ENCODE results near the gene PLEKHG1. TPM values are rescaled to one million over a fixed set of nuclear protein-coding genes. Genes with fewer than 3 reads are reported as not detected.

PLEKHG1 gene
- total RNA-seq, 1 experiment from 2014 or later: 1.4 TPM

DNA sequence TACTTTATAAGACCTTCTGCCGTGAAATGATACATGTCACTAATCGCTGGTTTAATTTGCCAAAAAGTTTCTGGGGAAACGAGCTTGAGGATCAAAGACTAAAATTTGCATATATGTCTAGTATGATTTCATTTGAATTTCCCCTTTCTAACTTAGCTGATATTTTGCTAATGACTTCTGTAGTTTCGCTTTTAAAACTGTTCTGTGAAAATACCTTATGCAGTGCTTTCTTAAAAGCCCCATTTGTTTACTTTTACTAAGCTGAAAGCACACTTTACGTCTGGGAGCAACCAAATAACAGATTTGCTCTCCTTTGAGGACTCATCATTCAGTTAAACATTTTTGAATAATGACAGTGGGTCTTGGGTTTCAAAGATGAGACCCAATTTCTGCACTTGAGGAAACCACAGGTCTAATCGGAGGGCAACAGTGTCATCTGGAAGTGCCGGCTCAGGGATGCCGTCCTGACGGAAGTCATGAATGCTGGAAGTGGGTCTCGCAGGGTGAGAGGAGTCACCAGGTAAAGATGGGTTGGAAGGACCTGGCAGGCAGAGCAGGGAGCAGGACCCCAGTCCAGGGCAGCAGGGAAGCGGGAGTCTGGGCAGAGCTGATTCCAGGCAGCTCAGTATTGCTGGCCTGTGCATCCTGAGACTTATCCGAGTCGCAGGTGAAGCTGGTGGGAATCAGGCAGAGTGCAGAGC lies 33.2 kb downstream of the PLEKHG1 start:
- no peaks in the 10 kb centered on the region for H3K36me3 ChIP-seq (ENCODE audit: low read depth, low read length)
- ATAC-seq: no peak
- no peak overlapping the region for H3K9ac ChIP-seq (ENCODE audit: low read length)
- H3K9me2 ChIP-seq (replicated peaks; ENCODE audit: low read length): no peaks in the 10 kb centered on the region
- H4K20me1 ChIP-seq (ENCODE audit: low read length): no peaks in the 10 kb centered on the region
- intact Hi-C loops (cut with micrococcal nuclease): no loop called here
- H2AFZ ChIP-seq (ENCODE audit: low read length): no peak overlapping the region
- no TSS peak for BruUV-seq (replicated peaks)
- CTCF ChIA-PET: no interaction called here
- H3K79me2 ChIP-seq (ENCODE audit: low read length): no peaks in the 10 kb centered on the region
- POLR2A ChIA-PET (ENCODE audit: unreplicated experiment): no interaction called here
- H3K4me1 ChIP-seq (ENCODE audit: insufficient read depth, low read length): peaks cover 1% of the 10 kb centered on the region; the same call in 1 of the 2 replicates
- H3F3A ChIP-seq (ENCODE audit: low read length, unreplicated experiment): no peaks in the 10 kb centered on the region
- H3K4me3 ChIP-seq (ENCODE audit: low read length): no peak overlapping the region
- no peak for DNase-seq
- H3K4me2 ChIP-seq (ENCODE audit: low read length): no peak overlapping the region
- no peaks in the 10 kb centered on the region for H3K27me3 ChIP-seq (ENCODE audit: low read length)
- no peak overlapping the region for H3K27ac ChIP-seq (ENCODE audit: low read length)
- TF ChIP-seq EZH2 (IDR thresholded peaks at IDR 0.05; ENCODE audit: low read length, unreplicated experiment): no peak
- TF ChIP-seq, protein P1, sequence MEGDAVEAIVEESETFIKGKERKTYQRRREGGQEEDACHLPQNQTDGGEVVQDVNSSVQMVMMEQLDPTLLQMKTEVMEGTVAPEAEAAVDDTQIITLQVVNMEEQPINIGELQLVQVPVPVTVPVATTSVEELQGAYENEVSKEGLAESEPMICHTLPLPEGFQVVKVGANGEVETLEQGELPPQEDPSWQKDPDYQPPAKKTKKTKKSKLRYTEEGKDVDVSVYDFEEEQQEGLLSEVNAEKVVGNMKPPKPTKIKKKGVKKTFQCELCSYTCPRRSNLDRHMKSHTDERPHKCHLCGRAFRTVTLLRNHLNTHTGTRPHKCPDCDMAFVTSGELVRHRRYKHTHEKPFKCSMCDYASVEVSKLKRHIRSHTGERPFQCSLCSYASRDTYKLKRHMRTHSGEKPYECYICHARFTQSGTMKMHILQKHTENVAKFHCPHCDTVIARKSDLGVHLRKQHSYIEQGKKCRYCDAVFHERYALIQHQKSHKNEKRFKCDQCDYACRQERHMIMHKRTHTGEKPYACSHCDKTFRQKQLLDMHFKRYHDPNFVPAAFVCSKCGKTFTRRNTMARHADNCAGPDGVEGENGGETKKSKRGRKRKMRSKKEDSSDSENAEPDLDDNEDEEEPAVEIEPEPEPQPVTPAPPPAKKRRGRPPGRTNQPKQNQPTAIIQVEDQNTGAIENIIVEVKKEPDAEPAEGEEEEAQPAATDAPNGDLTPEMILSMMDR (conservative IDR thresholded peaks at IDR 0.05; ENCODE audit: low read depth, low read length): no peak
- no peak for TF ChIP-seq EZH2phosphoT487 (IDR thresholded peaks at IDR 0.05; ENCODE audit: borderline replicate concordance, low read length)
- no peaks in the 10 kb centered on the region for H3K9me3 ChIP-seq (ENCODE audit: low read length)

DNA sequence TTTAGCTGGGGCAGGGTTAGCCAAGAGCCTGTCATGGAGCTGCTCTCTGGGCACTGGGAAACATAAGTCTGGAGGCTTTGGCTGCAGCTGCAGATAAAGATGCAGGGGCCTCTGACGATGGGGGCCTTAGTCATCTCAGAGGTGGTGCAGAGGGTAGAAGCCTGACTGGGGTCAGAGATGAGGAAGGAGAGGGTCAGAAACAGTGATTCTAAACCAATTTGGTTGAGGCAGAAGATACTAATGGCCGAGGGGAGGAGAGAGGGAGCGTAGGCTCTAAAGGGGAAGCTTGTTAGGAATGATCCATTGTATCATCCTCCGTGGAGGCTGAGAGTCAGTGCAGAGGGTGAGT lies 33.8 kb downstream of the PLEKHG1 start:
- Histone ChIP-seq H3K27me3 (ENCODE audit: low read length) (no peaks in the 10 kb centered on the region), H3K4me2 (ENCODE audit: low read length) (no peak overlapping the region), H3K4me1 (ENCODE audit: insufficient read depth, low read length) (0 out of 2 replicates have a peak, but pooled peaks cover 2% of the 10 kb centered on the region), H3K36me3 (ENCODE audit: low read depth, low read length) (no peaks in the 10 kb centered on the region), H3K9ac (ENCODE audit: low read length) (no peak overlapping the region), H3K79me2 (ENCODE audit: low read length) (no peaks in the 10 kb centered on the region), H3K9me2 (replicated peaks; ENCODE audit: low read length) (no peaks in the 10 kb centered on the region), H2AFZ (ENCODE audit: low read length) (no peak overlapping the region), H3K9me3 (ENCODE audit: low read length) (no peaks in the 10 kb centered on the region), H3F3A (ENCODE audit: low read length, unreplicated experiment) (no peaks in the 10 kb centered on the region), H4K20me1 (ENCODE audit: low read length) (no peaks in the 10 kb centered on the region), H3K4me3 (ENCODE audit: low read length) (no peak overlapping the region), H3K27ac (ENCODE audit: low read length) (no peak overlapping the region)
- ChIA-PET POLR2A (ENCODE audit: unreplicated experiment) (no interaction called here), CTCF (no interaction called here)
- ATAC-seq: no peak
- BruUV-seq (replicated peaks): no TSS peak
- intact Hi-C loops (cut with micrococcal nuclease): no loop called here
- TF ChIP-seq, protein P1 (conservative IDR thresholded peaks at IDR 0.05; ENCODE audit: low read depth, low read length): no peak
- TF ChIP-seq EZH2 (IDR thresholded peaks at IDR 0.05; ENCODE audit: low read length, unreplicated experiment) (no peak), EZH2phosphoT487 (IDR thresholded peaks at IDR 0.05; ENCODE audit: borderline replicate concordance, low read length) (no peak)
- no peak for DNase-seq

DNA sequence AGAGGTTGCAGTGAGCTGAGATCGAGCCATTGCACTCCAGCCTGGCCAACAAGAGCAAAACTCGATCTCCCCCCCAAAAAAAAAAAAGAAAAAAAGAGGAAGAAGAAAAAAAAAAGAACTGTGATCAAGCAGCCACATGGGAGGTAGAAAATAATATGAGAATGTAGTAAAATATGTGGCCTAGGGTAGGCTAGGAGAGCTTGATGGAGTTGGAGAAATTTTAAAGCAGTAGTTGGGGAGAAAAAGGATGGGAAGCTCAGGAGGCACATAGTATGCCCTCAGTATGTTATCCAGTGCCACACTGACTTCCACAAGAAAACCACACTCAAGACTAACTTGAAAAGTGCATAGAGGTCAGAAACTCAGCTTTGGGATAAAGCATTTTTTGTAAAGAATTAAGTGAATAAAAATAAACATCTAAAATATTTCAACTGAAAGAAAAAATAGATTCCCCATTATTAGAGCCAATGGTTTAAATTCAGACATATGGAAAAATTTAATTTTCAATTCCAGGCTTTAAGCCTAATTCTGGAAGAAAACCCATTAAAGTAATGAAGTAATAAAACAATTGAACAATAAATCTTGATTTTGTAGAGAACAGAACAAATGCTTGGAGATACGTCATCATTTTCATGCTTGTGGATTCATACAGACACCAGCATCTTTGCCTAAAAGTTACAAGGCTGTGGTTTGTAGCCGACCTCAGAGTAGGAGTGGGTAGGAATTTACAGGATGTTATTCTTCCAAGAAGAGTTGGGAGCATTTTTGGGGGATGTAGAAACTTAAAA lies 34.7 kb downstream of the PLEKHG1 start:
- Histone ChIP-seq H3K4me2 (ENCODE audit: low read length) (no peak overlapping the region), H2AFZ (ENCODE audit: low read length) (no peak overlapping the region), H3K9me2 (replicated peaks; ENCODE audit: low read length) (no peaks in the 10 kb centered on the region), H3K27ac (ENCODE audit: low read length) (no peak overlapping the region), H3K9ac (ENCODE audit: low read length) (no peak overlapping the region), H3F3A (ENCODE audit: low read length, unreplicated experiment) (no peaks in the 10 kb centered on the region), H3K36me3 (ENCODE audit: low read depth, low read length) (no peaks in the 10 kb centered on the region), H4K20me1 (ENCODE audit: low read length) (no peaks in the 10 kb centered on the region), H3K79me2 (ENCODE audit: low read length) (no peaks in the 10 kb centered on the region), H3K27me3 (ENCODE audit: low read length) (no peaks in the 10 kb centered on the region), H3K4me3 (ENCODE audit: low read length) (no peak overlapping the region), H3K9me3 (ENCODE audit: low read length) (no peaks in the 10 kb centered on the region), H3K4me1 (ENCODE audit: insufficient read depth, low read length) (0 out of 2 replicates have a peak, but pooled peaks cover 5% of the 10 kb centered on the region)
- DNase-seq (no peak), ATAC-seq (no peak)
- no peak for TF ChIP-seq EZH2phosphoT487 (IDR thresholded peaks at IDR 0.05; ENCODE audit: borderline replicate concordance, low read length)
- TF ChIP-seq, protein P1 (conservative IDR thresholded peaks at IDR 0.05; ENCODE audit: low read depth, low read length): no peak
- intact Hi-C loops (cut with micrococcal nuclease): no loop called here
- POLR2A ChIA-PET (ENCODE audit: unreplicated experiment): no interaction called here
- CTCF ChIA-PET: no interaction called here
- no TSS peak for BruUV-seq (replicated peaks)
